IPS-NIHi11 (cell line): ENCODE measurements around the gene GDPGP1.
"Not testable (repeated sequence)": the region's sequence is repeated elsewhere in the genome, so short reads cannot be mapped to it uniquely, and the experiment has no call there.

ENCODE experiments used
- DNase-seq: peaks from one replicate; pipeline ENCODE4 v3.0.0; 2012; ENCODE audit warnings: mixed read lengths, low spot score

The GDPGP1 gene

DNA sequence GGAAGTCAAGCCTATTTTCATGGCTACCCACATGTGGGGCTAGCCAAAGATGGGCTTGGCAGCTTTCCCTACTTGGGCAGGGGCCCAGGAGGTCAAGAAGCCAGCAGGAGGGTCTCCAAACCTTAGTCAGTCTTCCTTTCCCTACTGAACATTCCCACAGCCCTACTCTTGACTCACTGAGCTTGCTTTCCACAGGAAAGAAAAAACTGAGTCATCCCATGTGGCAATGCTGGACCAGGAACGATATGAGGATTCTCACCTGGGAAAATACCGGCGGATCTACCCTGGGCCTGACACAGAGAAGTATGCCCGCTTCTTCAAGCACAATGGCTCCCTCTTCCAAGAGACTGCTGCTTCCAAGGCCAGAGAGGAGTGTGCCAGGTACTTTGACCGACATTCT is 27.8 kb downstream of the GDPGP1 start:
- no peak for DNase-seq

- no peak for DNase-seq
These were observed 28.4 kb downstream of the GDPGP1 start for GRCh38 chr15:90262426-90262825.

GRCh38 chr15:90264671-90265070 is 30.7 kb downstream of the GDPGP1 start:
- DNase-seq: no peak

DNA sequence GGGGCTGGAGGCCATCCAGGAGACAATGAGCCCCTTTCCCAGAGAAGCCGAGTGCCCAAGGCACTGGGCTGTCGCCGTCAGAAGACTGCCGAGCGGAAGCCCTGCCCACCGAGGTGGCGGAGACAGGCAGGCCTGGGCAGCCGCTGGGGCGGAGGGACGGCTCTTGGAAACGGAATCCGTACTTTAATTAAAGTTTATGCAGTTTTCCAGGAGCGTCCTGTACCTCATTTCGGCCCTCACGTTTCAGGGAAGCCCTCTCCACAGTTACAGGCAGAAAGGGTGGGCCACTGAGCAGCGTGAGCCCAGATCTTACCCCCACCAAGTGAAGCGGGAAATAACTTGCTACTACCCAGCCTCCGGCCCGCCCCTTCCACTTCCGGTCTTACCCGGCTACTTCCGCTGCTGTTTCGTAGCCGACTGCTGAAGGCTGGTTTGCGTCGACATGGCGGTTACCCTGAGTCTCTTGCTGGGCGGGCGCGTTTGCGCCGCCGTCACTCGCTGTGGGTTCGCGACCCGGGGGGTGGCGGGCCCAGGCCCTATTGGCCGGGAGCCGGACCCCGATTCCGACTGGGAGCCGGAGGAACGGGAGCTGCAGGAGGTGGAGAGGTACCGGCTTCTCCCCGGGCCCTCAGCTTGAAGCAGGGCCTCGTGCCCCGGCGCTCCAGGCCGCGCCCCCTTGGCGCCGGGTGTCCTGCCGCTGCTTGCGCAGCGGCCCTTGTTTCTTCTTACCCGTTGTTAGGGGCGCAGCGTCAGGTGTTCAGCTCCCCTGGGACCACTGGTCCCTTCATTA is 31.5 kb downstream of the GDPGP1 start, which contains the start of gene NGRN:
NGRN (plus strand) TSS at position 402 of the 790 bp plus-strand sequence; CDS start at position 443, 41 bp downstream.
- DNase-seq: peak; percentile 88

GRCh38 chr15:90266061-90266431 is 32.0 kb downstream of the GDPGP1 start:
- DNase-seq: peak; percentile 49

DNA sequence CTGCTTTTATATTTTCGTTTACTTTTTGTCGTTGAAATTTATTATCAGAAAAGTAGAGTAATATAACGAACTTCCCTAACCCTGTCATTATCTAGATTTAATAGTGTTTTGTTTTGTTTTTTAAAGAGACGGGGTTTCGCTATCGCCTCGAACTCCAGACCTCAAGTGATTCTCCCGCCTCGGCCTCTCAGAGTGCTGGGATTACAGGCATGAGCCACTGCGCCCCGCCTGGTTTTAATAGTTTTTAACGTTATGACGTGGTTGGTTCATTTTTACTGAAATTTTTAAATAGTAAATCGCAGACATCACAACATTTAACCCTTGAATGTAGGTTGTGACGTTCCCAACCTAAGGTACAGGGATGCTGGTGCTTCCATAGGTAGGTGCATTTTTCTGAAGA is 32.5 kb downstream of the GDPGP1 start:
- DNase-seq: no peak

GRCh38 chr15:90268415-90268814 is 34.4 kb downstream of the GDPGP1 start:
- no peak for DNase-seq

GRCh38 chr15:90270502-90271150 is 36.6 kb downstream of the GDPGP1 start:
- DNase-seq: no peak

DNA sequence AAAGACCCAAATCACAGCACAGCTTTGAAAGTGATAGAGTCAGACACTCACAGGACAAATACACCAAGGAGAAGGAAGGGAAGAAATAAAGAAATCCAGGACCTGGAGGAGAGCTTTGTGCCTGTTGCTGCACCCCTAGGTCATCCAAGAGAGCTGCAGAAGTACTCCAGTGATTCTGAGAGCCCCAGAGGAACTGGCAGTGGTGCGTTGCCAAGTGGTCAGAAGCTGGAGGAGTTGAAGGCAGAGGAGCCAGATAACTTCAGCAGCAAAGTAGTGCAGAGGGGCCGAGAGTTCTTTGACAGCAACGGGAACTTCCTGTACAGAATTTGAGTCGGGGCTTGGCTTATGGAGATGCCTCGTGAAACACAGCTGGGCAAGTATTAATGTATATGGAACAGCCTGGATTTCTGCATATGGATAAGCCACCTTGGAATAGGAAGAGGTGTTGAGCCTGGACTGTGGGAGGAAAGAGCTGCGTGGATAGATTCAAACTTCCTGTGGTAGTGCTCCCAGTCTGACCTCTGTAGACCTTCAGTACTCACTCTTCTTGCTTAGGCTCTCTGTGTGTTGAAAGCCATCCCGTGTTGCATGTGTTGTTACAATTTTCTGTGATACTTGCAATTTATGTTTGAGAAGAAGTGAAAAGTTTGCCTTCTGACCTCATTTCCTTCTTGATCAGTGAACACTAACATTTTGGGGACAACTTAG is 37.6 kb downstream of the GDPGP1 start:
- DNase-seq: no peak

DNA sequence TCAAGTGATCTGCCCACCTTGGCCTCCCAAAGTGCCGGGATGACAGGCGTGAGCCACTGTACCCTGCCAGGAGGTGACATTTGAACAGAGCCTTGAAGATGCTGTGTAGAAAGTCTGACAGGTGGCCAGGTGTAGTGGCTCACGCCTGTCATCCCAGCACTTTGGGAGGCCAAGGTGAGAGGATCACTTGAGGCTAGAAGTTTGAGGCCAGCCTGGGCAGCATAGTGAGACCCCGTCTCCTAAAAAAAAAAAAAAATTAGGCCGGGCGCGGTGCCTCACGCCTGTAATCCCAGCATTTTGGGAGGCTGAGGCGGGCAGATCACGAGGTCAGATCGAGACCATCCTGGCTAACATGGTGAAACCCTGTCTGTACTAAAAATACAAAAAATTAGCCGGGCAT is 44.5 kb downstream of the GDPGP1 start:
- DNase-seq: not testable (repeated sequence)

DNA sequence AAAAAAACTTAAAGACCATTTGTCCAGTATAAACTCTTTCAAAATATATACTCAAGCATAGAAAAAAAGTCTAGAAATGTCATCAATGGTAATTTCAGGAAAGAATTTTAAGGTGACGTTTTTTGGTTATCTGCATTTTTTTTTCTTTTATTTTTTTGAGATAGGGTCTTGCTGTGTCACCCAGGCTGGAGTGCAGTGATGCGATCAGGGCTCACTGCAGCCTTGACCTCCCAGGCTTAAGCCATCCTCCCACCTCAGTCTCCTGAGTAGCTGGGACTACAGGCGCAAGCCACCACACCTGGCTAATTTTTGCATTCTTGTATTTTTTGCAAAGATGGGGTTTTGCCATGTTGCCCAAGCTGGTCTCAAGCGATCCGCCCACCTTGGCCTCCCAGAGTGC is 46.7 kb downstream of the GDPGP1 start:
- DNase-seq: not testable (repeated sequence)

DNA sequence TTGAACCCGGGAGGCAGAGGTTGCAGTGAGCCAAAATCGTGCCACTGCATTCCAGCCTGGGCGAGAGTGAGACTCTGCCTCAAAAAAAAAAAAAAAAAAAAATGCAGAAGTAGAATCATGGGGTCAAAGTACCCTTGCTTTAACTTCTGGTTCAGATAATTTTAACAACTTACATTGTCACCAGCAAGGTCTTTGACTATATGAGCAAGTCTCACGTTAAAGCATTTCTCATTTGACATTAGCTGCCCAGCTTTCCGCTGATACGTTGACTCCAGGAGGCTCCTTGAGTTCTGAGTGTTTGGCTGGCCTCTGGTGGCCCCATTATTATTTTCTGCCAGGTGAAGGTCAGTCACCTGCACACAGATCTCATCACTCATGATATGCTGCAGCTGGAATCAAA is 47.6 kb downstream of the GDPGP1 start:
- not testable (repeated sequence) for DNase-seq

GRCh38 chr15:90286678-90287077 is 52.7 kb downstream of the GDPGP1 start:
- DNase-seq: peak; percentile 17

GRCh38 chr15:90287101-90287500 is 53.1 kb downstream of the GDPGP1 start:
- DNase-seq: peak; percentile 61

DNA sequence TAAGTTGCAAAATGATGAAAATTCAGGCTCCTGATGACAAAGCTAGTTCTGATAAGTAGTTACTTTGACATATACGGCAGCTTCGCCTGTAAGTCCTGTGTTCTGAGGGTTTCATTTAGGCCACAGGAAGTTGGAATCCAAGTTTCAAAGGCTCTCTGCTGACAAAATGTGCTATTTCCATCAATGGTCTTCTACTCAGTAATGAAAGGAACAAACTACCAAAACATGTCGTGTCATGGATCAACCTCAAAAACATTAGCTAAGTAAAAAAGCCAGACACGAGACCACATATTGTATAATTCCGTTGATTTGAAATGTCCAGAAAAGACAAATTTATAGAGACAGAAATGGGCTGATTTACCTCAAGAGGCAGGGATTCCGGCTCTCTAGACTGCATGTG is 53.9 kb downstream of the GDPGP1 start:
- no peak for DNase-seq

DNA sequence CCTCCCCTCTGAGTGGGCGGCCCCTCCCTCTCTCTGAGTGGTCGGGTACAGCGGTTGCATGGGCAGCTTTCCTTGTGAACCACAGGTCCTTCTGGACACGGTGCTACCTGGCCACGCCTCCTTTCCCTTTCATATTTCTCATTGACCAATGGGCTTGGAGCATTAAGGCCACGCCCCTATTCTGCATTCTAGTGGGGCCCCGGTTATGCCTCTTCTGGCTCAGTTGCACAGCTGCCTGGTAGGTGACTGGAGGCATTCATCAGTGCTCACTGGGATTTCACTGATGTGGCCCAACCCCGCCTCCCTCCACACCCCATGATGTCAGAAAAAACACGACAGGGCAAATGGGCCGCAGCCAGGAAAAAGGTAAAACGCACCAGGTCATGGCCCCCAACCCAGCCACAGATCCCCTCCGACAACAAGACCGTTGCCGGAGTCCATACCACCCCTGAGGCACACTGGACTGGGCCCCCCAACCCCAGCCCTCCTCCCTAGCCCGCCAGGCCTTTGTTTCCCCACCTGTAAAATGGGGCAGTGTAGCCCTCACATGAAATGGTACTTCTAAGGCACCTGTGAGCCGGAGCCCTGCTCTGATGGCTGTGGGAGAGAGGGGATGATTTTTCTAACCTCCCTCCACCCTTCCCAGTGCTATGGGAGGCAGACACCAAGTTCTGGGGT is 57.8 kb downstream of the GDPGP1 start:
- peak; percentile 70 for DNase-seq

GRCh38 chr15:90293040-90293810 is 59.2 kb downstream of the GDPGP1 start:
- DNase-seq: peak; percentile 77

GRCh38 chr15:90294159-90294558 is 60.1 kb downstream of the GDPGP1 start:
- no peak for DNase-seq

GRCh38 chr15:90294601-90295269 is 60.7 kb downstream of the GDPGP1 start:
- DNase-seq: no peak

DNA sequence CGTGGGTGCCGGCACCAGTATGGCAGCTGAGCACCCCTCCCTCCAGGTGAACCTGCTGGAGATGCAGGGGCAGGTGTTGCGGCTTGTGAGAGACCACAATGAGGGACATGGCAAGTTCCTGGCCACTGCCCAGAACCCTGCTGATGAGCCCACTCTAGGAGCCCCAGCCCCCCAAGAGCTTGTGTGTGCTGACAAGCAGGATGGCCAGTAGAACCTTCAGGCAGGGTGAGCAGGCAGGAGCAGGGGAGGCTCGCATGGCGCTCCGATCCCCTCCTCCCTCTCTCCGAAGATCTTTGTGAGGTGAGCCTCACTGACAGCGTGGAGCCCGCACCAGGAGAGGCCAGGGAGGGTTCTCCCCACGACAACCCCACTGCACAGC is 61.2 kb downstream of the GDPGP1 start:
- no peak for DNase-seq
